ENCODE measurements around the gene MED1.

Gene MED1

GRCh38 chr17:39360537-39360936 is 90.5 kb downstream of the MED1 start:
- no peak for DNase-seq (ENCODE audit: low spot score)

GRCh38 chr17:39359994-39360393 is 91.1 kb downstream of the MED1 start:
- no peak for DNase-seq (ENCODE audit: low spot score)

- DNase-seq (ENCODE audit: low spot score) = no peak
Measured at GRCh38 chr17:39357986-39358385, 93.1 kb downstream of the MED1 start.

- DNase-seq (ENCODE audit: low spot score) = no peak
Measured at GRCh38 chr17:39357488-39357887, 93.6 kb downstream of the MED1 start.
